ENCODE data around the gene RHOH. TPM values are rescaled to one million over a fixed set of nuclear protein-coding genes. Genes with fewer than 3 reads are reported as not detected.

The RHOH gene
- total RNA-seq, 1 experiment from 2014 or later = not detected

DNA sequence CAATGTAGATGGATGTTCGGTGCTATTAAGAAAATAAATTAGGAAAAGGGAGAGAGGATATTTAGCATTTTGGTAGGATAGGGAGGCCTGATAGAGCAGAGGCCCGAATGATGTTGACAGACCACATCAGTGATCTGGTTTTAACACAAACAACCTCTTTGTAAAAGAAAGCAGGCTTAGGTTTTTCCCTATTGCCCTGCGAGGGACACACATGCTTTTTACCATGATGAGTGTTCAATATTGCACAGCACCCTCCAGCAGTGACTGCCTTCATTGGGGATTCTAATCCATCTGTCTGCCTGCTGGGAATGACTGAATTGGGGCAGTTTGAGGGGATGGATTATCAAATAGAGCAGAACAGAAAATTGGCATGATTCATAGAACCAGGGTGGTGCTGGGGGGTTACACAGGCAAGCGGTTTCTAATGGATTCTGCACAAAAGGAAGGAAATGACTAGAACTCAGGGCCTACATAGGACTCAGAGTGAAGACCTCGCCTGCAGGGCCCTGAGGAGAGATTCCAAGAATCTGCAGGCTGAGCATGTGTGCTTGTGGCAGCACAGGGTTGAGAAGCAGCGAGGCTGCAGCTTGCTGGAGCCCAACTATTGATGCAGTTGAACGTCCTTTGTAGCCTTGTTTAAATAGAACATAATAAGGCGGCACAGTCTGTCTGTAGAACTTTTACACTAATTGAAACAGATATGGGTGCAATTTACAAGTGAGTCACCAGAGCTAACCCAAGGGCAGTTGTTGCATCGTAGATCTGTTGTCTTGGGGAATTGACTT lies 58.0 kb downstream of the RHOH start:
- H2AFZ ChIP-seq = peak overlapping the region; percentile 20; the same call in 1 of the 2 replicates
- TF ChIP-seq, protein P1, sequence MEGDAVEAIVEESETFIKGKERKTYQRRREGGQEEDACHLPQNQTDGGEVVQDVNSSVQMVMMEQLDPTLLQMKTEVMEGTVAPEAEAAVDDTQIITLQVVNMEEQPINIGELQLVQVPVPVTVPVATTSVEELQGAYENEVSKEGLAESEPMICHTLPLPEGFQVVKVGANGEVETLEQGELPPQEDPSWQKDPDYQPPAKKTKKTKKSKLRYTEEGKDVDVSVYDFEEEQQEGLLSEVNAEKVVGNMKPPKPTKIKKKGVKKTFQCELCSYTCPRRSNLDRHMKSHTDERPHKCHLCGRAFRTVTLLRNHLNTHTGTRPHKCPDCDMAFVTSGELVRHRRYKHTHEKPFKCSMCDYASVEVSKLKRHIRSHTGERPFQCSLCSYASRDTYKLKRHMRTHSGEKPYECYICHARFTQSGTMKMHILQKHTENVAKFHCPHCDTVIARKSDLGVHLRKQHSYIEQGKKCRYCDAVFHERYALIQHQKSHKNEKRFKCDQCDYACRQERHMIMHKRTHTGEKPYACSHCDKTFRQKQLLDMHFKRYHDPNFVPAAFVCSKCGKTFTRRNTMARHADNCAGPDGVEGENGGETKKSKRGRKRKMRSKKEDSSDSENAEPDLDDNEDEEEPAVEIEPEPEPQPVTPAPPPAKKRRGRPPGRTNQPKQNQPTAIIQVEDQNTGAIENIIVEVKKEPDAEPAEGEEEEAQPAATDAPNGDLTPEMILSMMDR (conservative IDR thresholded peaks at IDR 0.05) = no peak
- no peak overlapping the region for H3K4me3 ChIP-seq
- no peaks in the 10 kb centered on the region for H3K9me3 ChIP-seq (ENCODE audit: insufficient read depth, low read depth)
- peaks cover 50% of the 10 kb centered on the region for H3K4me1 ChIP-seq (replicated peaks; ENCODE audit: insufficient read depth)
- H3F3A ChIP-seq (ENCODE audit: insufficient read depth, low read depth) = peaks cover 39% of the 10 kb centered on the region
- H3K36me3 ChIP-seq (ENCODE audit: low read depth) = no peaks in the 10 kb centered on the region
- no peaks in the 10 kb centered on the region for H3K9me2 ChIP-seq (ENCODE audit: insufficient read depth)
- H3K79me2 ChIP-seq (ENCODE audit: low read depth) = no peaks in the 10 kb centered on the region
- no peaks in the 10 kb centered on the region for H4K20me1 ChIP-seq (ENCODE audit: insufficient read depth)
- H3K27ac ChIP-seq = peak overlapping the region; percentile 52
- H3K4me2 ChIP-seq = peak overlapping the region; percentile 60
- POLR2A ChIA-PET (ENCODE audit: unreplicated experiment) = no interaction called here
- BruUV-seq (replicated peaks) = no TSS peak
- DNase-seq = peak; percentile 3 to 77
- CTCF ChIA-PET = no interaction called here
- H3K27me3 ChIP-seq (ENCODE audit: insufficient read depth, low read depth) = no peaks in the 10 kb centered on the region
- intact Hi-C loops (cut with micrococcal nuclease; ENCODE audit: unreplicated experiment) = no loop called here

DNA sequence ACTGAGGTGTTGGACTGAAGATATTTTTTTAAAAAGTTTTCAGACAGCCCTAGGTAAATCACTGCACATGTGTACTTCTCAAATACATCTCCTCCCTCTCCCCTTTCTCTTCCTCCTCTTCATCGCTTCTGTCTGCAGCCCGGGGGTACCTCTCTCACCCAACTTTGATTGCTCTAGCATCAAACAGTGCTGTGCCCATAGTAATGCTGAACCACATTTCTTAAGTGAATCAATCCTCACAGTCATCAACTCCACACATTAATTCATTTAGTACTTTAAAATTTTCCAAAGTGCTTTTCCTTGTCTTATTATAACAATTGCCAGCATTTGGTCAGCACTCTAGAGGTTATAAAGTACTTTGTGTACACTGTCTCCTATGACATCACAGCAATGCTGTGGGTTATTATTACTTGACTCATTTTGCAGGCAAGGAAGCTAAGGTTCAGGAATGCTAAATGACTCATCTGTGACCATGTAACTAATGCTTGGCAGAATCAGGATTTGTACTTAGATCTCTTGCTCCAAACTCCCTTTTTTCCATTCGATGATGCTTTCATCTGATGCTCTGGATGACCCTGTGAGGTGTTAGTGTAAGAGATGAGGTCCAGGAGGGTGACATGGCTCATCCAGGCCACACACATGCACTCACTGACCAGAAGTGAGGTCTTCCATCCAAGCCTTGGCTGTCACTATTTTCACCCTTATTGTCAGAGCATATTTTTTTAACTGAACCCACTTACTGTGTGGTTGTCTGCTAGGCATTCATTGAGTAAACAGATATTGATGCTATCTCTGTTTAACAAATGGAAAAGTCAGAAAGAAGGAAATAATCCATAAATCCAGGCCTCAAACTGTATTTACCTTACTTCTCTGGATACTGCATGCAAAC lies 58.8 kb downstream of the RHOH start:
- intact Hi-C loops (cut with micrococcal nuclease; ENCODE audit: unreplicated experiment) = no loop called here
- Histone ChIP-seq H4K20me1 (ENCODE audit: insufficient read depth) (no peaks in the 10 kb centered on the region), H3K36me3 (ENCODE audit: low read depth) (no peaks in the 10 kb centered on the region), H3K27ac (peak overlapping the region; percentile 52), H3K4me3 (no peak overlapping the region), H3K4me1 (replicated peaks; ENCODE audit: insufficient read depth) (peaks cover 50% of the 10 kb centered on the region), H3K9me2 (ENCODE audit: insufficient read depth) (no peaks in the 10 kb centered on the region), H3F3A (ENCODE audit: insufficient read depth, low read depth) (peaks cover 39% of the 10 kb centered on the region), H3K27me3 (ENCODE audit: insufficient read depth, low read depth) (no peaks in the 10 kb centered on the region), H3K79me2 (ENCODE audit: low read depth) (no peaks in the 10 kb centered on the region), H3K4me2 (peak overlapping the region; percentile 60), H2AFZ (no peak overlapping the region), H3K9me3 (ENCODE audit: insufficient read depth, low read depth) (no peaks in the 10 kb centered on the region)
- no TSS peak for BruUV-seq (replicated peaks)
- TF ChIP-seq EZH2 (IDR thresholded peaks at IDR 0.05; ENCODE audit: low read depth) = no peak
- TF ChIP-seq, protein P1 (conservative IDR thresholded peaks at IDR 0.05) = no peak
- DNase-seq = peak; percentile 43 to 95
- ChIA-PET CTCF (interaction anchor here (0.5 kb wide), 1 partner anchor 404 kb away, joined by 3 read pairs; no protein-coding TSS in a partner anchor), POLR2A (ENCODE audit: unreplicated experiment) (interaction anchor here (0.7 kb wide), 1 partner anchor 620 kb away, joined by 4 read pairs; no protein-coding TSS in a partner anchor)

DNA sequence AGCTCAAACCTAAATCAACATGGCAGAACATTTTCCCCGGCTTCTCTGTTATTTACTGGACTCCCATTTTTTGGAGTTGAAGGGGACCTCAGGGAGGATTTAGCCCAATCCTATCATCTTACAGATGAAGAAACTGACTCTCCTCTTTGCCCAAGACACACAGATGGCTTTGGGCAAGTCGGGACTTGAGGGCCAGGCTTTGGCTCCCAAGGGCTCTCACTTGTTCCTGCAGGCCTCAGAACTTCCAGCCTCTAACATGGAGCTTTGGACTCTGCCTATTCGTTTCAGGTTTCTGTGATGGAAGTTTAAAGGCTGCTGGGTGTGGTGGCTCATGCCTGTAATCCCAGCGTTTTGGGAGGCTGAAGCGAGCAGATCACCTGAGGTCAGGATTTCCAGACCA lies 59.5 kb downstream of the RHOH start:
- peaks cover 47% of the 10 kb centered on the region for H3K4me1 ChIP-seq (replicated peaks; ENCODE audit: insufficient read depth)
- no peak for DNase-seq

More for the DNA sequence above, 59.5 kb downstream of the RHOH start:
- peaks cover 37% of the 10 kb centered on the region for H3F3A ChIP-seq (ENCODE audit: insufficient read depth, low read depth)
- TF ChIP-seq, protein P1 (conservative IDR thresholded peaks at IDR 0.05) = no peak
- no peak for TF ChIP-seq EZH2 (IDR thresholded peaks at IDR 0.05; ENCODE audit: low read depth)
- no peaks in the 10 kb centered on the region for H3K9me2 ChIP-seq (ENCODE audit: insufficient read depth)
- intact Hi-C loops (cut with micrococcal nuclease; ENCODE audit: unreplicated experiment) = no loop called here
- no peaks in the 10 kb centered on the region for H3K27me3 ChIP-seq (ENCODE audit: insufficient read depth, low read depth)
- POLR2A ChIA-PET (ENCODE audit: unreplicated experiment) = interaction anchor here (0.5 kb wide), 1 partner anchor 16 kb away, joined by 5 read pairs; no protein-coding TSS in a partner anchor
- no TSS peak for BruUV-seq (replicated peaks)
- no peaks in the 10 kb centered on the region for H3K9me3 ChIP-seq (ENCODE audit: insufficient read depth, low read depth)
- no peak overlapping the region for H3K4me3 ChIP-seq
- peak overlapping the region; percentile 60 for H3K4me2 ChIP-seq
- CTCF ChIA-PET = no interaction called here
- no peaks in the 10 kb centered on the region for H4K20me1 ChIP-seq (ENCODE audit: insufficient read depth)
- no peaks in the 10 kb centered on the region for H3K79me2 ChIP-seq (ENCODE audit: low read depth)
- peak overlapping the region; percentile 52 for H3K27ac ChIP-seq
- H2AFZ ChIP-seq = no peak overlapping the region
- no peaks in the 10 kb centered on the region for H3K36me3 ChIP-seq (ENCODE audit: low read depth)

Measured in PC-9 (cell line).